Measurements from ENCODE around the gene NDUFAF7. TPM values are rescaled to one million over a fixed set of nuclear protein-coding genes. Genes with fewer than 3 reads are reported as not detected.

Gene NDUFAF7
- total and polyA plus RNA-seq, 2 of the 13 experiments (the other 11 are each of a cell fraction or from before 2014, with no cell fraction given): 27.0 to 40.8 TPM

DNA sequence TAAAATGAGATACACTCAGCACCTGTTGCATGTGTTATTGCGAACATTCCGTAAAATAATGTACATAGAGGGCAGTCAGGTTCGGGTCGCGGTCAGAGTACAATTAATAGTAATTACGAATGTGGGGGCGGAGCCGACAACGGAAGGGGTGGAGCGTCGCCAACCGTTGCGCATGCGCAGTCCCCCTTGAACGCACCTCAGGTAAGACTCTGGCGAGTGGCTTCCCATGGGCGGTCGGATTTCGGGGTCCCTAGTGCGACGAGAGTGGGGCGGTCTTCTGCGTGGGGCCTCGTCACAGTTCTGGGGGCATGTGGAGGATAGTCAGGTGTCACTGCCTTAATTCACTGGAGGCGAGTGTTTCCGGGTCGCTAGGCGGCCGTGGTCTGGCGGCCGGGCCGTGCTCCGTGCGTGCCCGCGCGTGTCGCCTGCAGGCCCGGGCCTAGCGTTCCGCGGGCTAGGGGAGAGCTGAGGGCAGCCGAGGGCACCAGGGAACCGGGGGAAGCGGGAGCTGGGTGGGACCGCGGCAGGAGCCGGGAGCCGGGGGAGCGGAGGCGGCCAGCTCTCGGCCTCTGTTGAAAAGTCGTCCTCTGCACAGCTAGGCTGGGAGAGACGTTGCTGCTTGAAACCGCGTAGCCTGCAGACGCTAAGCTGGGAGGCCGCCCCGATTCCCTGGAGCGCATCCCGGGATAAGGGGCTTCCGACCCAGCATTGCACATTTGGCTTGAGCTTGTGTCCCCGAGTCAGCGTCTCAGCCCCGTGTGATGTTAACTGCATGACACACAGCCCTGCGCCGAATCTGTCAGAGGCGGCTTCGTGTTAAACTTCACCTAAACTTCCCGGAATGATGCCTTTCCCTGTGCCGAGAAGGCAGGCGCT, 34.9 kb upstream of the NDUFAF7 start, which contains the start of gene CEBPZOS (continued):
- TF ChIP-seq, protein P1, sequence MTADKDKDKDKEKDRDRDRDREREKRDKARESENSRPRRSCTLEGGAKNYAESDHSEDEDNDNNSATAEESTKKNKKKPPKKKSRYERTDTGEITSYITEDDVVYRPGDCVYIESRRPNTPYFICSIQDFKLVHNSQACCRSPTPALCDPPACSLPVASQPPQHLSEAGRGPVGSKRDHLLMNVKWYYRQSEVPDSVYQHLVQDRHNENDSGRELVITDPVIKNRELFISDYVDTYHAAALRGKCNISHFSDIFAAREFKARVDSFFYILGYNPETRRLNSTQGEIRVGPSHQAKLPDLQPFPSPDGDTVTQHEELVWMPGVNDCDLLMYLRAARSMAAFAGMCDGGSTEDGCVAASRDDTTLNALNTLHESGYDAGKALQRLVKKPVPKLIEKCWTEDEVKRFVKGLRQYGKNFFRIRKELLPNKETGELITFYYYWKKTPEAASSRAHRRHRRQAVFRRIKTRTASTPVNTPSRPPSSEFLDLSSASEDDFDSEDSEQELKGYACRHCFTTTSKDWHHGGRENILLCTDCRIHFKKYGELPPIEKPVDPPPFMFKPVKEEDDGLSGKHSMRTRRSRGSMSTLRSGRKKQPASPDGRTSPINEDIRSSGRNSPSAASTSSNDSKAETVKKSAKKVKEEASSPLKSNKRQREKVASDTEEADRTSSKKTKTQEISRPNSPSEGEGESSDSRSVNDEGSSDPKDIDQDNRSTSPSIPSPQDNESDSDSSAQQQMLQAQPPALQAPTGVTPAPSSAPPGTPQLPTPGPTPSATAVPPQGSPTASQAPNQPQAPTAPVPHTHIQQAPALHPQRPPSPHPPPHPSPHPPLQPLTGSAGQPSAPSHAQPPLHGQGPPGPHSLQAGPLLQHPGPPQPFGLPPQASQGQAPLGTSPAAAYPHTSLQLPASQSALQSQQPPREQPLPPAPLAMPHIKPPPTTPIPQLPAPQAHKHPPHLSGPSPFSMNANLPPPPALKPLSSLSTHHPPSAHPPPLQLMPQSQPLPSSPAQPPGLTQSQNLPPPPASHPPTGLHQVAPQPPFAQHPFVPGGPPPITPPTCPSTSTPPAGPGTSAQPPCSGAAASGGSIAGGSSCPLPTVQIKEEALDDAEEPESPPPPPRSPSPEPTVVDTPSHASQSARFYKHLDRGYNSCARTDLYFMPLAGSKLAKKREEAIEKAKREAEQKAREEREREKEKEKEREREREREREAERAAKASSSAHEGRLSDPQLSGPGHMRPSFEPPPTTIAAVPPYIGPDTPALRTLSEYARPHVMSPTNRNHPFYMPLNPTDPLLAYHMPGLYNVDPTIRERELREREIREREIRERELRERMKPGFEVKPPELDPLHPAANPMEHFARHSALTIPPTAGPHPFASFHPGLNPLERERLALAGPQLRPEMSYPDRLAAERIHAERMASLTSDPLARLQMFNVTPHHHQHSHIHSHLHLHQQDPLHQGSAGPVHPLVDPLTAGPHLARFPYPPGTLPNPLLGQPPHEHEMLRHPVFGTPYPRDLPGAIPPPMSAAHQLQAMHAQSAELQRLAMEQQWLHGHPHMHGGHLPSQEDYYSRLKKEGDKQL (CRISPR knock-in tag; IDR thresholded peaks at IDR 0.05; ENCODE audit: low read depth): peak; percentile 16; the same call in 1 of the 2 replicates
- TF ChIP-seq AKAP8 (CRISPR knock-in tag; IDR thresholded peaks at IDR 0.05) (peak; percentile 84), ZNF878 (CRISPR knock-in tag; IDR thresholded peaks at IDR 0.05) (peak; percentile 80; the same call in 1 of the 2 replicates), KLF12 (CRISPR knock-in tag; IDR thresholded peaks at IDR 0.05; ENCODE audit: borderline replicate concordance) (no peak), TEAD3 (CRISPR knock-in tag; optimal IDR thresholded peaks at IDR 0.05; ENCODE audit: borderline replicate concordance) (peak; percentile 78), SIX4 (CRISPR knock-in tag; IDR thresholded peaks at IDR 0.05) (no peak; the same call in 1 of the 2 replicates), NAIF1 (CRISPR knock-in tag; IDR thresholded peaks at IDR 0.05; ENCODE audit: borderline replicate concordance) (peak; percentile 98), RBM39 (IDR thresholded peaks at IDR 0.05; ENCODE audit: low read depth, low read length, poor library complexity, severe bottlenecking) (peak; percentile 84), ZMYM2 (CRISPR knock-in tag; IDR thresholded peaks at IDR 0.05) (peak; percentile 40), PHF21A (CRISPR knock-in tag; IDR thresholded peaks at IDR 0.05) (peak; percentile 88; the same call in 1 of the 2 replicates)
- TF ChIP-seq, protein P2, sequence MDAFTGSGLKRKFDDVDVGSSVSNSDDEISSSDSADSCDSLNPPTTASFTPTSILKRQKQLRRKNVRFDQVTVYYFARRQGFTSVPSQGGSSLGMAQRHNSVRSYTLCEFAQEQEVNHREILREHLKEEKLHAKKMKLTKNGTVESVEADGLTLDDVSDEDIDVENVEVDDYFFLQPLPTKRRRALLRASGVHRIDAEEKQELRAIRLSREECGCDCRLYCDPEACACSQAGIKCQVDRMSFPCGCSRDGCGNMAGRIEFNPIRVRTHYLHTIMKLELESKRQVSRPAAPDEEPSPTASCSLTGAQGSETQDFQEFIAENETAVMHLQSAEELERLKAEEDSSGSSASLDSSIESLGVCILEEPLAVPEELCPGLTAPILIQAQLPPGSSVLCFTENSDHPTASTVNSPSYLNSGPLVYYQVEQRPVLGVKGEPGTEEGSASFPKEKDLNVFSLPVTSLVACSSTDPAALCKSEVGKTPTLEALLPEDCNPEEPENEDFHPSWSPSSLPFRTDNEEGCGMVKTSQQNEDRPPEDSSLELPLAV (CRISPR knock-in tag; conservative IDR thresholded peaks at IDR 0.05; ENCODE audit: low read depth): no peak
- TF ChIP-seq, protein P3, sequence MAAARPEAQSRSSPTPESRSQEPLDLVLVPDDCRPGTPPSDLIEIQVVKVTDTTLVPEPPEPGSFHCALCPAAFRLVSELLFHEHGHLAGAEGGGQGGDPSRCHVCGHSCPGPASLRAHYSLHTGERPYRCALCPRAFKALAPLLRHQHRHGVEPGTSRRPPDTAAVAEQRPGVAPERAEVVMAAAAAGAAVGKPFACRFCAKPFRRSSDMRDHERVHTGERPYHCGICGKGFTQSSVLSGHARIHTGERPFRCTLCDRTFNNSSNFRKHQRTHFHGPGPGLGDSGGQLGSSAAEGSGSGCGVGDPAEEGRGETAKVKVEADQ (CRISPR knock-in tag; IDR thresholded peaks at IDR 0.05; ENCODE audit: borderline replicate concordance): peak; percentile 82
- TF ChIP-seq, protein P4, sequence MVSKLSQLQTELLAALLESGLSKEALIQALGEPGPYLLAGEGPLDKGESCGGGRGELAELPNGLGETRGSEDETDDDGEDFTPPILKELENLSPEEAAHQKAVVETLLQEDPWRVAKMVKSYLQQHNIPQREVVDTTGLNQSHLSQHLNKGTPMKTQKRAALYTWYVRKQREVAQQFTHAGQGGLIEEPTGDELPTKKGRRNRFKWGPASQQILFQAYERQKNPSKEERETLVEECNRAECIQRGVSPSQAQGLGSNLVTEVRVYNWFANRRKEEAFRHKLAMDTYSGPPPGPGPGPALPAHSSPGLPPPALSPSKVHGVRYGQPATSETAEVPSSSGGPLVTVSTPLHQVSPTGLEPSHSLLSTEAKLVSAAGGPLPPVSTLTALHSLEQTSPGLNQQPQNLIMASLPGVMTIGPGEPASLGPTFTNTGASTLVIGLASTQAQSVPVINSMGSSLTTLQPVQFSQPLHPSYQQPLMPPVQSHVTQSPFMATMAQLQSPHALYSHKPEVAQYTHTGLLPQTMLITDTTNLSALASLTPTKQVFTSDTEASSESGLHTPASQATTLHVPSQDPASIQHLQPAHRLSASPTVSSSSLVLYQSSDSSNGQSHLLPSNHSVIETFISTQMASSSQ (IDR thresholded peaks at IDR 0.05; ENCODE audit: low read depth): no peak
- TF ChIP-seq, protein P4 (CRISPR knock-in tag; IDR thresholded peaks at IDR 0.05; ENCODE audit: borderline replicate concordance): peak; percentile 20
